ENCODE measurements around the gene HMG20A. TPM values are rescaled to one million over a fixed set of nuclear protein-coding genes. Genes with fewer than 3 reads are reported as not detected.
"Not testable (repeated sequence)": the region's sequence is repeated elsewhere in the genome, so short reads cannot be mapped to it uniquely, and the experiment has no call there.

HMG20A gene
- polyA plus RNA-seq, 12 donors, result 45.5 to 66.5 (median 55.8) TPM; not detected in 1

- no peak for DNase-seq
These were observed 17.8 kb upstream of the HMG20A start for GRCh38 chr15:77402740-77403379.

- not testable (repeated sequence) for DNase-seq
These were observed 14.4 kb upstream of the HMG20A start for GRCh38 chr15:77406173-77406759.

GRCh38 chr15:77406846-77407245 is 13.8 kb upstream of the HMG20A start:
- DNase-seq, result no peak

- no peak for DNase-seq
These were observed 11.2 kb upstream of the HMG20A start for GRCh38 chr15:77409259-77410156.

GRCh38 chr15:77410157-77410500 is 10.6 kb upstream of the HMG20A start:
- DNase-seq, result not testable (repeated sequence)

- no peak for DNase-seq
These were observed 9.7 kb upstream of the HMG20A start for GRCh38 chr15:77410701-77411618.

- DNase-seq, result no peak
These were observed 9.1 kb upstream of the HMG20A start for GRCh38 chr15:77411619-77411976.

- no peak for DNase-seq
These were observed 7.6 kb upstream of the HMG20A start for GRCh38 chr15:77412972-77413698.

GRCh38 chr15:77413699-77414349 is 6.9 kb upstream of the HMG20A start:
- no peak for DNase-seq

GRCh38 chr15:77414789-77415442 is 5.8 kb upstream of the HMG20A start:
- DNase-seq, result no peak

- no peak for DNase-seq
These were observed 5.1 kb upstream of the HMG20A start for GRCh38 chr15:77415450-77416147.

- no peak for DNase-seq
These were observed 4.6 kb upstream of the HMG20A start for GRCh38 chr15:77416148-77416455.

- DNase-seq, result no peak
These were observed 3.7 kb upstream of the HMG20A start for GRCh38 chr15:77416954-77417353.

- DNase-seq, result no peak
These were observed 3.1 kb upstream of the HMG20A start for GRCh38 chr15:77417602-77418001.

- DNase-seq, result no peak
These were observed 2.2 kb upstream of the HMG20A start for GRCh38 chr15:77418391-77418965.

GRCh38 chr15:77418966-77419835 is 1.5 kb upstream of the HMG20A start:
- peak; percentile 66 for DNase-seq

GRCh38 chr15:77419836-77420609 is 665 bp upstream of the HMG20A start, which contains the start of gene PEAK1:
PEAK1 (minus strand) TSS chr15:77420104; CDS start chr15:77181926, 238,178 bp downstream.
- DNase-seq, result peak; percentile 99

Measured in muscle of arm (tissue), 12 donors.